Epithelial cell of esophagus (primary cell): ENCODE results near the gene CD40LG.

ENCODE experiments used
- DNase-seq: peaks from one replicate; pipeline ENCODE4 v3.0.0; 2010; ENCODE audit warnings: low read depth
- H3K4me3 ChIP-seq: 2 replicates; pipeline ENCODE4 v1.5.1; 2011; ENCODE audit warnings: mild to moderate bottlenecking, low read length, control low read depth
- TF ChIP-seq, protein P1 (sequence below): IDR thresholded peaks from 2 replicates; pipeline ENCODE4 v1.5.1; 2011; ENCODE audit warnings: low read depth, mild to moderate bottlenecking, low read length, control low read depth, inconsistent platforms; ENCODE audit not compliant: insufficient read depth; ENCODE audit errors: missing control alignments

Gene CD40LG

DNA sequence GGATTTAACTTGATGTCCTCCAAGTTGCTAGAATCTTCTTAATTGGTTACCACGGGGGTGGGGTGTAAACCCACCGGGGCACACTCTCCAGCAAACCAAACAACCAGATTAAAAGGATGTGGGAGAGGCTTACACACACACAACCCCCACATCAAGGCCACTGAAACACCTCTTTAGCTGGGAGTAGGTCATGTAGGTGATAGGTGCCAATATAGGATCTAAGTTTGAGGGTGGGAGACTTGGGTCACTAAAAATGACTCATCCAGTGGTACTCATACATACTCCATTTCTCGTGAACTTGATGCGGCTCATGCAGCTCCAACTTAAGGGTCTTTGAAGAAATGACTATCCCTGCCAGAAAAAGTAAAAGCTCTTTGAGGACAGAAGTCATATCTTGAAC is 20.5 kb upstream of the CD40LG start:
- TF ChIP-seq, protein P1, sequence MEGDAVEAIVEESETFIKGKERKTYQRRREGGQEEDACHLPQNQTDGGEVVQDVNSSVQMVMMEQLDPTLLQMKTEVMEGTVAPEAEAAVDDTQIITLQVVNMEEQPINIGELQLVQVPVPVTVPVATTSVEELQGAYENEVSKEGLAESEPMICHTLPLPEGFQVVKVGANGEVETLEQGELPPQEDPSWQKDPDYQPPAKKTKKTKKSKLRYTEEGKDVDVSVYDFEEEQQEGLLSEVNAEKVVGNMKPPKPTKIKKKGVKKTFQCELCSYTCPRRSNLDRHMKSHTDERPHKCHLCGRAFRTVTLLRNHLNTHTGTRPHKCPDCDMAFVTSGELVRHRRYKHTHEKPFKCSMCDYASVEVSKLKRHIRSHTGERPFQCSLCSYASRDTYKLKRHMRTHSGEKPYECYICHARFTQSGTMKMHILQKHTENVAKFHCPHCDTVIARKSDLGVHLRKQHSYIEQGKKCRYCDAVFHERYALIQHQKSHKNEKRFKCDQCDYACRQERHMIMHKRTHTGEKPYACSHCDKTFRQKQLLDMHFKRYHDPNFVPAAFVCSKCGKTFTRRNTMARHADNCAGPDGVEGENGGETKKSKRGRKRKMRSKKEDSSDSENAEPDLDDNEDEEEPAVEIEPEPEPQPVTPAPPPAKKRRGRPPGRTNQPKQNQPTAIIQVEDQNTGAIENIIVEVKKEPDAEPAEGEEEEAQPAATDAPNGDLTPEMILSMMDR, result no peak
- H3K4me3 ChIP-seq, result no peak overlapping the region
- DNase-seq, result no peak

DNA sequence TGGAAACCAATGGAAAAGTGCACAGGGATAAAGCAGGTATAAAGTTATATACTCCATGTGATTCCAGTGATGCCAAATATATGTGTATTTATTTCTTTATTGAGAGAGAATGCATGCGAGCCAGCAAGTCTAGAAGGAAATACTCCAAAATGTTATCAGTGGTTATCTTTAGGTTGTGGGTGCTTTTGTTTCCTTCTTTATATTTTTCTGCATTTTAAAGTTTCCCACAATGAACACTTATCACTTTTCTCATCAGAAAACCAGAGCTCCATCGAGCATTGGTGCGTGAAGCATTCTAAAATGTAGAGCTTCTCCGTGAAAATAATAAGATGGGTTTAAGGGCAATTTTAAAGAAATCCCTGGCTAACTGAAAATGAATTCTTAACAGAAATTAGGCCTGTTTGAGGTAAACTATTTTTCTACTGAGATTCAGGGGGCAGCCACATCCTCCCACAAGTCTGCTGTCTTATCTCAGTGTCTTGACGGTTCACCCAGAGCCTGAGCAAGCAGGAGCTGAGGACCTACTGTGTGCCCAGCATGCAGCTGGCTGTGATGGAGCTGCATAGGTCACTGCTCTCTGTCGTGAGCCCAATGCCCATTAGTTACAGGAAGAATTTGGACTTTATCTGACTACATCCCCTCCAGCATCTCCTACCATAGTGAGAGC is 18.7 kb upstream of the CD40LG start:
- no peak for DNase-seq
- TF ChIP-seq, protein P1, result no peak
- H3K4me3 ChIP-seq, result no peak overlapping the region

DNA sequence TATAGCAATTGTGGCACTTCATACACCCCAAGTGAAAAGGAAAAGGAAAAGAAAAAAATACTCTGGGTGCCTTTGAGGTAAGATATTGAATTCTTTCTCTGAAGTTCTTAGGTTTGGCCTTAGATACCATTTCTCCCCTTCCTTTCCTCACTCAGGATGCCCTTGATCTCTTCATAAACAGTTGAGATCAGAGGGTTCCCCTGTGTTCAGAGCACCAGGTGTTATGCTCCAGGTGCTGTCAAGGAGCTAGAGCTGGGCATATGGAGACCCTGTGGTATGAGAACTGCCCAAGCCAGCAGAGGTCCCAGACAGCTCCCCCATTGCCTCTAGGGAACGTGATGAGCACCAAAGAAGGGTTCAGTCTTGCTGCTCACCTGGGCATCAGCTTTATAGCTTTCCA is 17.1 kb upstream of the CD40LG start:
- H3K4me3 ChIP-seq, result no peak overlapping the region
- no peak for DNase-seq
- TF ChIP-seq, protein P1, result no peak

DNA sequence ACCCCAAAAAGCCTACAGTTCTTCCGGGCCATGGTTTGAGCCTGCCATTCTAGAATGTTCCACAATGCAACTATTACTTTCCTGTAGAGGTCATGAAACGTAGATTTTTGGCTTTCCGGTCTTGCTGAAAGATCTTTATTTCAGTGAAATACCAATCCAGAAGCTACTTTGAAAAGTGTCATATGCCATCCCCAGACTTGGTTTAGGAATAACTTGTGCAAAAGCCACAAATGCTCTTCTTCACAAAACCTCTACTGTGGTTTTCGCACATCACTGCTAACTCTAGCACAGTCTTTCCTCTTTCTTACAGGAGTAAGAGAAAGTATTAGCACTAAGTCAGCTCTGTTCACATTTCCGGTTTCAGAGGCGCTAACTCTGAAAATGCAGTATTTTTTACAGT is 12.7 kb upstream of the CD40LG start:
- TF ChIP-seq, protein P1, result no peak
- no peak overlapping the region for H3K4me3 ChIP-seq
- DNase-seq, result no peak

DNA sequence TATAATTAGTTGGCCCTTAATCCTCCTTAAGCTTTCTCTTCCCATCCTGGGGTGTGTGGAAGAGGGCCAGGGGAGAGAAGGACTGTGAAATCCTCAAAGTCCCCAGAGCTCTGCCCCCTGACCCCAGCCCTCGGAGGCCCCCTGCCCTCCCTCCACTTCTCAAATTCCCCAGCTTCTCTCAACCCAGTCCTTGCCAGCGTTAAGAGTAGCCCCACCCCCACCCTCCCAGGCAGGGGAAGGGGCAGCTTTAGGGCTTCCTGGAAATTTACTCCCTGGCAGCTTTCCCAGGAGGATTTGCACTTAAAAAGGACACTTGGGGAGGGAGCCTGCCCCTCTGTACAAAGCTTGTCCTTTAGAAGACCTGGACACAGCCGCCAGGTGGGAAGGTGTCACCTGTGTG is 11.8 kb upstream of the CD40LG start:
- H3K4me3 ChIP-seq, result no peak overlapping the region
- no peak for DNase-seq
- TF ChIP-seq, protein P1, result no peak

DNA sequence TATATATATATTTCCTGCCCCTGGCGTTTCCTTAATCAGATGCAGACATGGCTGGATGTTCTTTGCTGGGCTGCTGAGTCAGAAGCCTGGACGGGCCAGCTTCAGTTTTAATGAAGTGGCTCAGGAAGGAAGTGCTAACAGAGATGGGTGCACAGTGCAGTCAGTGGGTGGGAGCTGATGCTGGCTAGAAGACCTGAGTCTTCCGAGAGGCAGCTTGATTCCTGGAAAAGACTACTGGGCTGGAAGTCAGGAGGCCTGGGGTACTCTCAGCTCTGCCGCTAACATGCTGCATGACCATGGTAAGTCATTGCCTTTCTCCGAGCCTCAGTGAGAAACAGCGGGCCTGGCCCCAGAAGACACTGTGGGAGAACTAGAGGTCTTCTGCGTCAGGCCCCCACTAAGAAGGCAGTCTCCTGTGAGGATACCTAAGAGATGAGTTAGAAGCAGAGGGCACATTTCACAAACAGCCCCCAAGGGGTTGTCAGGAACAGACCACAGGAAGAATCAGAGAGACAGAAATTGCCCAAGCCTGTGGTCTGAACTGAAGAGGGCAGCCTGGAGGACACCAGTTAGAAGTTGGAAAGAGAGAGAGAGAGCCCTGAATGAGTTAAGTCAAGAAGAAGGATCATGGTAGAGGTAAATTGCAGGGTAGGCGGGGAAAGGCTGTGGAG is 8.3 kb upstream of the CD40LG start:
- TF ChIP-seq, protein P1, result no peak
- DNase-seq, result peak; percentile 3
- no peak overlapping the region for H3K4me3 ChIP-seq

DNA sequence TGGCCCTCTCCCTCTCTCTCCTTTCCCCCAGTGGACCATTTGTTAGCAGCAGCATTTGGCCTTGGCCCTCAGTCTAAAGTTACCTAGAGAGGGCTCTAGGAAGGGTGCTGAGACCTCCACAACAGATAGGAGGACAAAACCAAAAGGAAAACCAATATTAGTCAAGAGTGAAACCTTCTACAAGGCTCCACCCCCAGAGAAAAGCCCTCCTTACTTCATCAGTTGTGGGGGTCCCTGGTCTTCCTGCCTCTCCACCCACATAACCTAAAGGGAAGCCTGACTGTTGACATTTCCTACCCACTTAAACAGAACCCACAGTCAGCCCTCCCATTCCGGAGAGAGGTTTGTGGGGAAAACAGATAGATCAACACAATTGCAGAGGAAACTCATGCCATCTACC is 4.7 kb upstream of the CD40LG start:
- TF ChIP-seq, protein P1, result no peak
- no peak for DNase-seq
- no peak overlapping the region for H3K4me3 ChIP-seq
